Breast epithelium (tissue), 4 donors: Measurements from ENCODE around the gene CHD3. TPM values are rescaled to one million over a fixed set of nuclear protein-coding genes. Genes with fewer than 3 reads are reported as not detected.
A peak's percentile ranks its signal among the peaks of the same experiment; 100 is the strongest.

Source experiments
- DNase-seq, 2 donors: peaks; one replicate each; pipeline ENCODE4 v3.0.0-alpha.2; 2019; ENCODE audit warnings: low spot score in 2 of 2
- H3K27ac ChIP-seq, 2 donors: fragments of 200-600 bp; sonication (generic) in 1 of 2; one replicate each; pipeline ENCODE4 v1.5.1; 2016 to 2019; ENCODE audit warnings: mild to moderate bottlenecking in 1 of 2
- H3K27me3 ChIP-seq, 2 donors: fragments of 200-600 bp; sonication (generic) in 1 of 2; one replicate each; pipeline versions ENCODE4 v1.5.1 to v1.6.0; 2017 to 2019; ENCODE audit warnings: control low read depth in 1 of 2, mild to moderate bottlenecking in 1 of 2
- H3K36me3 ChIP-seq: fragments of 200-600 bp; one replicate; pipeline ENCODE4 v1.5.1; 2019
- H3K4me1 ChIP-seq, 2 donors: fragments of 200-600 bp; sonication (generic); one replicate each; pipeline ENCODE4 v1.5.1; 2016 to 2019; ENCODE audit warnings: control low read depth in 1 of 2
- H3K4me3 ChIP-seq, 3 donors: fragments of 200-600 bp; sonication (generic); 1 replicate in 2 of 3; 2 replicates in 1 of 3; pipeline ENCODE4 v1.5.1; 2016 to 2019; ENCODE audit warnings: mild to moderate bottlenecking in 3 of 3, moderate library complexity in 2 of 3
- H3K9me3 ChIP-seq, 2 donors: fragments of 200-600 bp; sonication (generic) in 1 of 2; one replicate each; pipeline ENCODE4 v1.5.1; 2016 to 2019; ENCODE audit warnings: control low read depth in 1 of 2
- POLR2A ChIP-seq: fragments of 450-650 bp; IDR thresholded peaks from one replicate; pipeline ENCODE4 v1.6.1; 2016; ENCODE audit warnings: antibody characterized with exemption, mild to moderate bottlenecking, moderate library complexity
- POLR2AphosphoS5 ChIP-seq, 3 donors: sonication (generic); formaldehyde crosslinking; IDR thresholded peaks; one replicate each; pipeline ENCODE4 v1.6.1; 2017; ENCODE audit warnings: antibody characterized with exemption in 3 of 3
- intact Hi-C: fragments of 100-400 bp; cut with DNase I; formaldehyde crosslinking; loops from one replicate; pipeline ENCODE4 v1.15.1; 2023; ENCODE audit warnings: low total_unique reads
- total RNA-seq, 3 donors: library from RNA; depleted of rRNA; stranded (reverse); fragments of >200 nt; gene quantifications; one replicate each; pipeline ENCODE4 v1.1.0, GENCODE V29; 2016
- TF ChIP-seq, protein P1 (sequence below), 3 donors: fragments of 450-650 bp; IDR thresholded peaks; one replicate each; pipeline ENCODE4 v1.5.1; 2016 to 2017; ENCODE audit warnings: antibody characterized with exemption in 3 of 3, mild to moderate bottlenecking in 3 of 3, moderate library complexity in 3 of 3

CHD3 gene
- 10 to 100 TPM; 47.5 to 99.0 (median 90.0) TPM for total RNA-seq

DNA sequence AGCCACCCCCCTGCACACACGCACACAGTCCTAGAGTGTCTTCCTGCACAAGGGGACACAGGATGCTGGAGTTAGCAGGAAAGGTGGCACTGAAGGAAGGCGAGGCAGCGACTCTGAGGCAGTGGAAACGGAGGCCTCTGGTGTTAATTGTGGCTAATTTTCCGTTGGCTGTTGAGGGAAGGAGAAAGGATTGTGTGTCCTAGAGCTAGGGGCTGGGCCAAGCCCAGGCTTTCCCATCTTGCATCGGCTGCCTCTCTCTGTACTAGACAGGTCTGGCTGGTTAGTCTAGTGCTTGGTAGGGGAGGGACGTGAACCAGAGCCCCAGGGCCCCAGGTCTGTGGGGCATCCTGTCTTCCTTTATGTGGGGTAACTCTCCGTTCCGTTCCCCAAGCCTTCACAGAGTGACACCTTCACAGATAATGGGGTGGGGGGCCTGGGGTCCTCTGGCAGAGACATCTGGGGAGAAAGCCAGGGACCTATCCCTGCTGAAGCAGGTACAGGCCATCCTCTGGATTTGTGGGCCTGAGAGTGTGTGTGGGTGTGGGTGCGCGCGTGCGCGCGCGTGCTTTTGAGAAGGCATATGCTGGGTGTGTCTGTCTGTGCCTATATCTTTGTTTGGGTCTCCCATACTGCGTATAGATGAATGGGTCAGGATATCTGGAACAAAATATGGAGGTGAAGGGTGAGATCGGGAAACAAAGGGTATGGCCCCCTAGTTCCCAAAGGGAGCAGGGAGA lies at the start of gene CHD3:
CHD3 (plus strand) TSS at position 606 of the 737 bp plus-strand sequence. CDS start 212 bp downstream, outside the sequence.
- intact Hi-C loops, result no loop called here
- peak; percentile 79 to 82 for DNase-seq
- H3K4me1 ChIP-seq, result peaks cover 12 to 13% of the 10 kb centered on the region in 2 donors
- H3K27me3 ChIP-seq, result no peaks in the 10 kb centered on the region
- no peak for TF ChIP-seq POLR2A
- TF ChIP-seq, protein P1, sequence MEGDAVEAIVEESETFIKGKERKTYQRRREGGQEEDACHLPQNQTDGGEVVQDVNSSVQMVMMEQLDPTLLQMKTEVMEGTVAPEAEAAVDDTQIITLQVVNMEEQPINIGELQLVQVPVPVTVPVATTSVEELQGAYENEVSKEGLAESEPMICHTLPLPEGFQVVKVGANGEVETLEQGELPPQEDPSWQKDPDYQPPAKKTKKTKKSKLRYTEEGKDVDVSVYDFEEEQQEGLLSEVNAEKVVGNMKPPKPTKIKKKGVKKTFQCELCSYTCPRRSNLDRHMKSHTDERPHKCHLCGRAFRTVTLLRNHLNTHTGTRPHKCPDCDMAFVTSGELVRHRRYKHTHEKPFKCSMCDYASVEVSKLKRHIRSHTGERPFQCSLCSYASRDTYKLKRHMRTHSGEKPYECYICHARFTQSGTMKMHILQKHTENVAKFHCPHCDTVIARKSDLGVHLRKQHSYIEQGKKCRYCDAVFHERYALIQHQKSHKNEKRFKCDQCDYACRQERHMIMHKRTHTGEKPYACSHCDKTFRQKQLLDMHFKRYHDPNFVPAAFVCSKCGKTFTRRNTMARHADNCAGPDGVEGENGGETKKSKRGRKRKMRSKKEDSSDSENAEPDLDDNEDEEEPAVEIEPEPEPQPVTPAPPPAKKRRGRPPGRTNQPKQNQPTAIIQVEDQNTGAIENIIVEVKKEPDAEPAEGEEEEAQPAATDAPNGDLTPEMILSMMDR (IDR thresholded peaks at IDR 0.05), result no peak
- peak in 2 of 3 donors; percentile 39 to 47 for TF ChIP-seq POLR2AphosphoS5 (IDR thresholded peaks at IDR 0.05)
- peak within 1 kb of the TSS; percentile 86 to 93 (median 89) for H3K4me3 ChIP-seq
- H3K27ac ChIP-seq, result peak within 1 kb of the TSS; percentile 95 to 99
- H3K36me3 ChIP-seq, result no peaks in the 10 kb centered on the region
- H3K9me3 ChIP-seq, result no peaks in the 10 kb centered on the region

GRCh38 chr17:7839190-7839875 lies 49.3 kb upstream of the CHD3 start:
- H3K4me1 ChIP-seq, result peaks cover 8 to 38% of the 10 kb centered on the region in 2 donors
- no peaks in the 10 kb centered on the region for H3K9me3 ChIP-seq
- TF ChIP-seq, protein P1 (IDR thresholded peaks at IDR 0.05), result no peak
- TF ChIP-seq POLR2AphosphoS5 (IDR thresholded peaks at IDR 0.05) (no peak), POLR2A (no peak)
- H3K27me3 ChIP-seq, result no peaks in the 10 kb centered on the region
- peak overlapping the region; percentile 97 to 99 for H3K27ac ChIP-seq
- no peak overlapping the region for H3K4me3 ChIP-seq
- no peaks in the 10 kb centered on the region for H3K36me3 ChIP-seq
- intact Hi-C loops, result no loop called here
- DNase-seq, result no peak

GRCh38 chr17:7839876-7840261 lies 48.7 kb upstream of the CHD3 start:
- peaks cover 8 to 38% of the 10 kb centered on the region in 2 donors for H3K4me1 ChIP-seq
- intact Hi-C loops, result no loop called here
- TF ChIP-seq, protein P1 (IDR thresholded peaks at IDR 0.05), result no peak
- TF ChIP-seq POLR2A, result no peak
- no peak for TF ChIP-seq POLR2AphosphoS5 (IDR thresholded peaks at IDR 0.05)
- peak overlapping the region; percentile 97 to 99 for H3K27ac ChIP-seq
- H3K9me3 ChIP-seq, result no peaks in the 10 kb centered on the region
- no peak for DNase-seq
- H3K36me3 ChIP-seq, result no peaks in the 10 kb centered on the region
- no peaks in the 10 kb centered on the region for H3K27me3 ChIP-seq
- no peak overlapping the region for H3K4me3 ChIP-seq

DNA sequence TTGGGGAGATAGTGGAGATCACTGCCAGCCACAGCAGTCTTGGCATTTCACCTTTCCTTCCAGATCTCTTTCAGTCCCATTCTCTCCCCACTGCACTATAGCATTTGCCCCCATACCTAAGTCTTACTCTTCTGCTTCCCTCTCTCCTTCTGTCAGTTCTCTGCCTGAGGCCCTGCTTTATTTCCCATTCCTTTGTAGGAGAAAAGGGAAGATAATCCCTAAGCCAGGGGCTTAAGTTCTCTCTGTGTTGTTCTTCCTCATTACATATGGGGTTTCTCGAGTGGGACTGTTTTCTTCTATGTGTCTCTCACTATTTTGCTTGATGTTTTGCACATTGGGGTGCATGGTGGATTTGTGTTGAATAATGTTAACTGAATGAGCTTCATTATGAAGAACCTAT lies 48.1 kb upstream of the CHD3 start:
- Histone ChIP-seq H3K4me3 (no peak overlapping the region), H3K27me3 (no peaks in the 10 kb centered on the region), H3K4me1 (peaks cover 11 to 44% of the 10 kb centered on the region in 2 donors), H3K9me3 (no peaks in the 10 kb centered on the region), H3K27ac (peak overlapping the region; percentile 98 to 99), H3K36me3 (no peaks in the 10 kb centered on the region)
- no peak for TF ChIP-seq POLR2A
- TF ChIP-seq, protein P1 (IDR thresholded peaks at IDR 0.05), result no peak
- no peak for TF ChIP-seq POLR2AphosphoS5 (IDR thresholded peaks at IDR 0.05)
- no peak for DNase-seq
- intact Hi-C loops, result no loop called here

GRCh38 chr17:7840875-7841274 lies 47.7 kb upstream of the CHD3 start:
- Histone ChIP-seq H3K4me1 (peaks cover 13 to 44% of the 10 kb centered on the region in 2 donors), H3K4me3 (peak overlapping the region in 1 of 3 donors; percentile 88), H3K36me3 (no peaks in the 10 kb centered on the region), H3K27ac (peak overlapping the region; percentile 96 to 98), H3K9me3 (no peaks in the 10 kb centered on the region), H3K27me3 (no peaks in the 10 kb centered on the region)
- intact Hi-C loops, result no loop called here
- no peak for TF ChIP-seq POLR2AphosphoS5 (IDR thresholded peaks at IDR 0.05)
- TF ChIP-seq, protein P1 (IDR thresholded peaks at IDR 0.05), result no peak
- no peak for TF ChIP-seq POLR2A
- no peak for DNase-seq
